HL-60/S4 treated with phorbol 12-myristate 13-acetate at 8.2 ng/mL for 4 days and 3 days (cell line): ENCODE results near the gene ERFE.

Source experiments
- in situ Hi-C: fragments of 300-500 bp; cut with MboI; formaldehyde crosslinking; loops from 2 replicates; pipeline ENCODE4 v1.15.0; 2022; ENCODE audit warnings: low sequenced_read_pairs

The ERFE gene

DNA sequence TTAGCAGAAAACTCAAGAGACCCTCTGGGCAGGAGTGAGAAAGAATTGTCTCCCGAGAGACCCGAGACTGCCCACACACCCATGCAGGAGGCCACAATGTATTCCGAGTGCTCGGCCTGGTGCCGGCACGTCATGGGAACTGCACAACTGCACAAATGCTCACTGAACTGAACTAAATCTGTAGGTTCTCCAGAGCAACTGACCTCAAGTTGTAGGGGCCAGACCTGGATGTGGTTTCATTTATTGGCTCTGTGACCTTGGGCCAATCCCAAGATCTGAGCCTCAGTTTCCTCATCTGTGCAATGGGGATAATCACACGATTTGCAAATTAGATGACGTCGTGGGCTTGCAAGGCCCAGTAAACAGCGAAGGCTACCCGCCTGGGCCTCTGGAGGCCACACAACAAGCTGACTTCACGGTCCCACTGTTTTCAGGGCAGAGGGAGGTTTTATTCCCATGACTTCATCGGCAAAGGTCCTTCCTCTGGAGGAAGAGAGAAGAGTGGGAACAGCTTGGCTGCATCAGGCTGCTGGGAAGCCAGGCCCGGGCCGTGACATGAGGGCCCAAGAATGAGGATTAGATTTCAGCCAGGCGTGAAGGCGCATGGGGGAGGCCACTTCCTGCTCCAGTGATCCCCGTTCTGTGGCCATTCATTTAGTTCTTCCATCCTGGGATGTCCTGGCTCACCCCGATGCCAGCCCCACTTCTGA, 3.6 kb upstream of the ERFE start:
- in situ Hi-C loops, result no loop called here

- in situ Hi-C loops, result no loop called here
Observed at GRCh38 chr2:238155761-238156694, 2.7 kb upstream of the ERFE start.

DNA sequence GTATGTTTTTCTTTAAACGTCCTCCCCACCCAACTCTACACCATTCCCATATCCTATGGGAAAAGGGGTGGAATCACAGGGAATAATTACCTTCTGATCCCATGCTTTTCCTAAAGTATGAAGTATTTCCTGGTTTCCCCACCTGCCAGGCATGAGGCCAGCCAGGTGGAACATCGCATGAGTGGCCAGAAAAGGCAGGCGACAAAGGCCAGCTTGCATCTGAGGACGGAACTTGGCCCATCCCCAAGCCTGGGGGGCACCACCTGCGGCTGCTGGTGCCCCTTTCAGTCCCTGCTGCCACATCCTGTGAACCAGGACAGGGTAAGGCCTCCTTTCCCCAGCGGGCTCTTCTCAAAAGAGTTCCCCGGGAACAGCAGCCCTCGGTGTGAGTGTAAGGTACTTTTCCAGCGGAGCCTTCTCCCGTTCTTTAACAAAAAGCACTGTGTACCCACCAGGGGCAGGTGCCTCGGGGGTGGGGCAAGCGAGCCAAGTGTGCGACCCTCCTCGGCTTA, 1.2 kb upstream of the ERFE start:
- in situ Hi-C loops, result no loop called here

GRCh38 chr2:238158018-238158508, 707 bp upstream of the ERFE start:
- in situ Hi-C loops, result no loop called here

GRCh38 chr2:238159071-238159539, 335 bp downstream of the ERFE start:
- in situ Hi-C loops, result no loop called here

DNA sequence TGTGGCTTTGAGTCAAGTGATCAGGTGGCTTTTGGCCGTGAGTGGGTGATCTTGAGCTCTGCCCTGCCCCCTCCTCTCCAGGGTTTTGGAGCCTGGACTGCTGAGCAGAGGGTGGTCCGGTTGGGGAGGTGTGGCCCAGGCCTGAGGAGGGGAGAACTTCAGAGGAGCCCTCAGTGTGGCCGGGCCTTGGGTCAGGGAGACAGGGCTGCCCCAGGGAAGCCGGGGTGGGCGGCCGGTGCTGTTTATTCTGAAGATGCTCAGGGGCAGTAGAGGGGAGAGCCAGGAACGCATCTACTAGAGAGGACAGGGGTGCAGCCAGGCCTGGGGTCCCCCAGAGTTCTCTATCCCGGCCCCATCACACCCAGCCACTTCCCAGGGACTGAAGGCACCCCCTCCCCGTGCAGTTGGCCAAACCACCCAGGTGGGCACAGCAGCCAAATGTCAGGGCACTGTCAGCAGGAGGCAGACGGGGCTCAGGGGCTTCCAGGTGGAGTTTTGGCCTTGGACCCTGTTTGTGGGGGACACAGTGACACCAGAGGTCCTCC, 963 bp downstream of the ERFE start:
- in situ Hi-C loops, result no loop called here

DNA sequence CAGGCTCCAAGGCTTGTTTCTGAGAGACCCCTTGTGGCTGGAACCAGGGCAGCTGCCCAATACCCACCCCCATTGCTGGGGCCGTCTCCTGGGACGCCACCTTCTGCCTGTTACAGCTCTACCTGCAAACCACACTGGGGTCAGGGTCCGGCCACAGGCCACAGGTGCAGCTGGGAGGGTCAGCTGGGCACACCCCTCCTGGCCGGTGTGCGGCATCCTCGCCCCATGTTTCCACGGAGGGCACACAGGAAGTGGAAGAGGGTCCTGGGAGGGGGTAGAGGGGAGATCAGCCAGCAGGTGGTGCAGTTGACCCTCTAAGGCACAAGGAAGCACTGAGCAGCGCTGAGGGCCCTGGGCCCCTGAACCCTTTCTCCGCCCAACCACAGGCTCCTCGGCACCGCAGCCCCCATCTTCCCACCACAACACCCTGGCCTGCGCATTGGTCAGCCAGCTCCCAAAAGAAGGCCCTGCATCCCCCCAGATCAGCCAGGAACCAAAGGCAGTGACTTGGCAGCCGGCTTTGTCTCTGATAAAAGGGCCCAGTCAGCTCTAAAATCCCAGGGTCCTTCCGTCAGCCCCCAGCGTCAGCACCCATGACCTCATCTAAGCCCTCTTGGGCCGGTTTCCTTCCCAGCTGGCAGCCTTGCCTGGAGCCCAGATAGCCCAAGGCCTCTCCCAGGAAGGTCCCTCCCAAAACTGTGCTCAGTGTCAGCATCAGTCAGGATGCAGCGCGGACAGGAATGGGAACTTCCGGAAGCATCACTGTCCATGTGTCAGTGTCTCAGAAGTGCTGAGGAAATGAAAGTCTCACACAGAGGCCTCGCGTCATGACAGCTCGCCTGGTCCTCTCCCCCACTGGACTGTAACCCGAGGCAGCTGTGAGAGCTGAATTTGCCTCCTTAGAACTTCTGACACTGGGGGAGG, 1.7 kb downstream of the ERFE start:
- in situ Hi-C loops, result no loop called here

DNA sequence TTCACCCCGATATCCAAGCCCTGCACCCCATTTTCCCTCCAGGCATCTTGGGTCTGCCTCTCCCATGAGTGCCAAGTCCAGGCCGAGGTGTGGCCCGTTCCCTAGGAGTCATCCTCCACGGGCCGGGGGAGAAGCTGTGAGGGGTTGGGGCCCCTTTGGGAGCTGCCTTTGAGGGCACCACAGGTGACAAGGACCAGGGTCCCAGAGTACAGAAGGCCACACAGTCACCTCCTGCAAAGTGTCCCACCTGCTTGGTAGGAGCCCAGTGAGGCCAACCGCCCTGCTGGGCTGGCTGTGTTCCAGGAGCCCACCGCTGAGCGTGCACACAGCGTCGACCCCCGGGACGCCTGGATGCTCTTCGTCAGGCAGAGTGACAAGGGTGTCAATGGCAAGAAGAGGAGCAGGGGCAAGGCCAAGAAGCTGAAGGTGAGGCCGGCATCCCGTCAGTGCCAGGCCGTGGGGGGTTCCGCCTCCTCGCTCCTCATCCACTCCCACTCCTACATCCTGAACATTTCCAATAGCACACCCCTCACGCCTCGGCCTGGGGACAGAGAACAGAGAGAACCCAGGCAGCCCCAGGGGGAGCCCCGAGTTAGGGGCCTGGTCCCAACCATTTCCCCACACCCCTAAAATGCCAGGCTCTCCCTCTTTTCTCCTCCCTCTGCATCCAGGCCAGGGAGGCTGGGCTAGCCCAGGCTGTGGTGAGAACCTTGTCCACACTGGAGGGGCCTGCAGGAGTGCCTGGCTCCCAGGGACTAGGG, 2.7 kb downstream of the ERFE start:
- in situ Hi-C loops, result no loop called here

GRCh38 chr2:238162251-238162845, 3.6 kb downstream of the ERFE start:
- in situ Hi-C loops, result no loop called here

DNA sequence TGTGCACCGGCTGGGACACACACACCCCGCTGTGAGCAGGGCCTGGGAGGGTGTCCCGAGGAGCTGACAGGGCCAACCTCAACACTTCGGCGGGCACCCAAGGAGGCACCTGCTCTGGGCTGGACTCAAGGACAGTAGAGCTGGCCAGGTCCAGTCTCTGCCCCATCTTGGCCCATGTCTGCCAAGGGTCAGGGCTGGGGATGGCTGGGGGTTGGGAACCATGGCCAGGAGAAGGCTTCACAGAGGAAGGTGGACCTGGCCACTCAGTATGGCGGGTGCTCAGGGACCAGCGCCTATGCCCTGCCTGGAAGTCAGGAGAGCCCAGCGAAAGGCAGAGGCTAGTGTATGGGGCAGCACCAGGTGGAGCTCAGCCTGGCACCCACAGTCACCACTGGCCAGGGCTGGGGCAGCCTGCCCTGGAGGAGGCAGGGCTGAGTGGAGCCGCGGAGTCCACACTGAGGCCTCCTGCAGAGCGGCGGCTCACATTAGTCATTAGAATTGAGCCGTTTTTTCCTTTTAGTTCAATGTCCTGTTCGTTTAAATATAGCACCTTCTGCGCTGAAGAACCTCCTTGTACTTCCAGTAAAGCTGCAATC, 4.2 kb downstream of the ERFE start:
- in situ Hi-C loops, result no loop called here

DNA sequence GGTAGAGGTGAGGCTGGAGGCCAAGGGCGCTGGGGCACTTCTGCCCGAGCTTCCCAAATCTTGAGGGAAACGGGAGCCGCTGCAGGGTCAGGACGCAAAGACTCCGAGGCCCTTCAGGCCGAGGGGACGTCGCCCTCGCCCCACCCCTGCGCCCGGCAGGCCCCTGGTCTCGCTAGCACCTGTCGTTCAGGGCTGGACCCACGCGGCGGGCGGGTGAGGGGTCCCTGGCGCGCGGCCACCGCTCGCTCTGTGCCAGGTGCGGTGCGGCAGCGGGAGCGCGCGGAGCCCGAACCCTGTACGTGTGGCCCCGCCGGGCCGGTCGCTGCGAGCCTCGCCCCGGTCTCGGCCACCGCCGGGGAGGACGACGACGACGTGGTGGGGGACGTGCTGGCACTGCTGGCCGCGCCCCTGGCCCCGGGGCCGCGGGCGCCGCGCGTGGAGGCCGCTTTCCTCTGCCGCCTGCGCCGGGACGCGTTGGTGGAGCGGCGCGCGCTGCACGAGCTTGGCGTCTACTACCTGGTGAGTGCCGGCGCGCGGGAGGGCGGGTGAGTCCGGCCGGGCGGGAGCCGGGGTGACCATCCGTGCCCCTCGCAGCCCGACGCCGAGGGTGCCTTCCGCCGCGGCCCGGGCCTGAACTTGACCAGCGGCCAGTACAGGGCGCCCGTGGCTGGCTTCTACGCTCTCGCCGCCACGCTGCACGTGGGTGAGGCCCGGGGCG, 4.9 kb downstream of the ERFE start:
- in situ Hi-C loops, result no loop called here

DNA sequence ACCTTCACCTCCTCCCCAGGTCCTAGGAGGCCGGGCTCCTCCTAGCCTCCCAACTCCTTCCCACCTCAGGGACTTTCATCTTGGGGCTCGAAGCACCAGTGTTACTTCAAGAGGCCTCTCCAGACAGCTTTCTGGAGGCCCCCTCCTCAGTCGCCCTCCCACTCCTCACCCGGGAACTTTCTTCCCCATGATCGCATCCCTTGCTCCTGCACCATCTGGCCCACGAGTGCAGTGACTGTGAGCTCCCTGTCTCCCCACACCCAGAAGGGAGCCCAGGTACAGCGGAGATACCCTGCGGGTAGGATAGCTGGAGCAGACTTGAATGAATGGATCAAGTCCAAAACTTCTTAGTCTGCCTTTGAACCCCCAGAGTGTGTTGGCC, 6.1 kb downstream of the ERFE start:
- in situ Hi-C loops, result no loop called here

DNA sequence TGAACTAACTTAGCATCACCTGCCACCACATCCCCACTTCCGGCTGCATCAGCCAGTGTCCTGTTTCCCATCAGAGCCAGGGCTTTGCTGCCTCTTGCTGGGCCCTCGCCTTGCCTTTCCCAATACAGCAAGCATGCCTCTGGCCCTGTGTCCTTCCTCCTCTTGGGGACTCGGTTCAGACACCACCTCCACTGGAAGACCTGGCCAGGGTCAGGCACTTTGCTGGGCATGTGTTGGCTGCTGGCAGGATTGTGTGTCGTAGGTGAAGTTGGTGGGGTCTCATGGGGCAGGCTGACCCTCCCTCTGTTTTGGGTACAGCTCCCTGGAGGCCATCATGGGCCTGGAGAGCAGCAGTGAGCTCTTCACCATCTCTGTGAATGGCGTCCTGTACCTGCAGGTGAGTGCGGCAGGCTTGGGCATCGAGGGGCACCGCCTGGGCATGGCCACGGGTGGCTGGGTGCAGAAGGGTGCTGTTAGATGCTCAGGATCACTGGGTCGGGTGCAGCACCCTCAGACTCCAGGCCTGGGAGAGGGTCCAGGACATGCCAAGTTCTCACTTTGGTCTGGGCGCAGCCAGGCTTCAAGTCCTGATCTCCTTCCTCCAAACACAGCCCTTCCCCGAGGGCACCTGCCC, 6.6 kb downstream of the ERFE start:
- in situ Hi-C loops, result no loop called here

DNA sequence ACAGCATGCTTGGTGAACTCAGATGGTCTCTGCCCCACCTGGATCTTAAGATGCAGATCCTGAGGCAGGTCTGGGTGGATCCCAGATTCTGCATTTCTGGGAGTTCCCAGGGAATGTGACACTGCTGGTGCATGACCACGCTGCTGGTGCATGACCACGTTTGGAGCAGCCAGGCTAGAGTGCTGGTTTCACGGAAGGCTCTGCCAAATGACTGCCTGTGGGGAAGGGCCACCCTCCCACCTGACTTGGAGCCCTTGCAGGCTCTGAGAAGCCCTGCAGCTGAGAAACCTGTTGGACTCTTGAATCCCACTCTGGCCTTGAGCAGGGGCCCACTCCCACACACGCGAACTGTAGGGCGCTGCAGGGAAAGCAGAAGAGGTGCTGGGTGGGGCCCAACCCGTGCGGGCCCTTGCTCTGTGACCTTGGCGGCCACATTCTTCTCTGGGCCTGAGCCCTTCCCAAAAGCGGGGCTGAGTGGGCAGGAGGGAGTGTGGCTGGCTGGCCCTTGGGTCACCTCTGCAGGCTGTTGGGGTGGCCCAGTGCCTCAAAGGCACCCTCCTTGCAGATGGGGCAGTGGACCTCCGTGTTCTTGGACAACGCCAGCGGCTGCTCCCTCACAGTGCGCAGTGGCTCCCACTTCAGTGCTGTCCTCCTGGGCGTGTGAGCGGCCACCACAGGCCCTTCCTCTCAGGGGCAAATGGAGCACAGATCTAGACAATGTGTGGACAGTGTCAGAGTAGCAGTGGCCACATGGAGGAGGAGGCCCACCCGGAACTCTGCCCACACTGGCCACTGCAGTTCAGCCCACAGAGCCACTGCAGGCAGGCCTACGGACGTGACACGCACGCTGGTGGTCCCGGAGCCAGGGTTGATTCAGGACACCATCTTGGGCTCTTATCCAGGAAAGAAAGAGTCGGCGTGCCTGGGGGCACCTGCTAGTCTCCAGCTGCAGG, 7.9 kb downstream of the ERFE start:
- in situ Hi-C loops, result no loop called here

DNA sequence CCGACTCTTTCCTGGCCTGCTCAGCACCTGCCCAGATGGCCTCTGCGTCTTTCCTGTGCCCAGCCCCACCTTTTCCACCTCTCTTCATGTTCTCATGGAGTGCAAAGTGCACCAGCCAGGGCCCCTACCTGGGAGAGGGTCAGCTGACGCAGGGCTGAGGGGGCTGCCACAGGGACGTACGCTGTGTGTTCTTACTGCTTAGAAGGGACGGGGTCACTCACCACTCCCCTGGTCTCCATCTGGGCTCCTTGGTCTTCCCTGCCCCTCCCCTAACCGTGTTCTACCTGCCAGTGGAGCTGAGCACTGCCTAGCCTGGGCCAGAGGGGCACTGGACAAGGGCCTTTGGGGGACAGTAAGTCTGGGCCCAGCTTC, 8.6 kb downstream of the ERFE start:
- in situ Hi-C loops, result no loop called here

DNA sequence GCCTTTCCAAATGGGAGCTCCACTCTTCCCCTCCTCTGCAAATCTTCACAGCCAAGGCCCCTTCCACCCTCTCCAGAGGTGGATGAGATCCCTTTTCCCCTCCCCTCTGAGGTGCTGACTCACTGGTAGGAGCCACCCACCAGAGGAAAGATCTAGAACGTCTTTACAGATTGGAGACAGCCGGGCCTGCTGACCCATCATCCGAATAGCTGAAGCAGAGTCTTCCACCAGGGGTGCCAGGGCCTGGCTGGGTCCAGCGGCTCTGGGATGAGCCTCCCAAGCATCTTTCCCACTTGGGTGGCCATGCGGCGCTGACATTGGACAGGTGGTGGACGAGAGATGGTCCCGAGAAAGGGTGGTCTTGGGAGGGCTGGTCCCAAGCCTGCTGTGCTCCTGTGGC, 9.0 kb downstream of the ERFE start:
- in situ Hi-C loops, result no loop called here
